ENCODE measurements around the gene CBX4.

Gene CBX4

GRCh38 chr17:79839356-79840268 is at the start of gene CBX4:
Gene CBX4 (minus strand): TSS chr17:79839440. CDS start chr17:79839251, 189 bp downstream.
- TF ChIP-seq ZFX (IDR thresholded peaks at IDR 0.05; ENCODE audit: borderline replicate concordance) = no peak
- TF ChIP-seq CTCF (IDR thresholded peaks at IDR 0.05) = peak; percentile 52
- H3K27ac ChIP-seq = peak within 1 kb of the TSS; percentile 93

GRCh38 chr17:79888009-79888540 is 48.8 kb upstream of the CBX4 start:
- no peak for TF ChIP-seq ZFX (IDR thresholded peaks at IDR 0.05; ENCODE audit: borderline replicate concordance)
- no peak for TF ChIP-seq CTCF (IDR thresholded peaks at IDR 0.05)
- H3K27ac ChIP-seq = no peak overlapping the region

DNA sequence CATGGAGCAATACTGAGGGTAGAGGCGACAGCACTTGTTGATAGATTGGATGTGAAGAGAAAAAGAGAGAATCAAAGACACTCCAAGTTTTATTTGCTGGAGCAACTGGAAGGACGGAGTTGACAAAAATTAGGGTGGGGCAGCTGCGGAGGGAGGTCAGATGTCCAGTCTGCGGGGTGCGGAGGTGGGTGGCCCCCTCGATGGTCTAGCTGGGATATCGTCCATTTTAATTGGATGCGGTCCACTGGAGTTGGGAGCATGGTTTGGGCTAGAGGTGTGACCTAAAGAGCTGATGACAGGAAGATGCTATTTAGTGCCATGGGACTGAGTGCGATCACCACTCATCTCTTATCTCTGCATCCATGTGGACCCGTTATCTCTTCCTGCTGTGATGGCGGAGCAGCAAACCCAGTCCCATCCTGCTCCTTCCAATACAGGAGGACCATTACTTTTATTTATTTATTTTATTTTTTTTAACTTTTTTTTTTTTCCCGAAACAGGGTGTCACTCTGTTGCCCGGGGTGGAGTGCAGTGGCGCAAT is 48.3 kb upstream of the CBX4 start:
- no peak overlapping the region for H3K27ac ChIP-seq
- no peak for TF ChIP-seq CTCF (IDR thresholded peaks at IDR 0.05)
- TF ChIP-seq ZFX (IDR thresholded peaks at IDR 0.05; ENCODE audit: borderline replicate concordance) = no peak

GRCh38 chr17:79883202-79883601 is 44.0 kb upstream of the CBX4 start:
- TF ChIP-seq CTCF (IDR thresholded peaks at IDR 0.05) (no peak), ZFX (IDR thresholded peaks at IDR 0.05; ENCODE audit: borderline replicate concordance) (no peak)
- no peak overlapping the region for H3K27ac ChIP-seq

GRCh38 chr17:79878329-79878947 is 39.2 kb upstream of the CBX4 start:
- no peak overlapping the region for H3K27ac ChIP-seq

GRCh38 chr17:79877041-79877440 is 37.8 kb upstream of the CBX4 start:
- TF ChIP-seq CTCF (IDR thresholded peaks at IDR 0.05) = no peak
- TF ChIP-seq ZFX (IDR thresholded peaks at IDR 0.05; ENCODE audit: borderline replicate concordance) = no peak
- no peak overlapping the region for H3K27ac ChIP-seq

More at GRCh38 chr17:79878329-79878947, 39.2 kb upstream of the CBX4 start:
- no peak for TF ChIP-seq ZFX (IDR thresholded peaks at IDR 0.05; ENCODE audit: borderline replicate concordance)
- no peak for TF ChIP-seq CTCF (IDR thresholded peaks at IDR 0.05)

Data from 22Rv1 (cell line).